Aorta (tissue), 5 donors: ENCODE results near the gene SYNGR4. TPM values are rescaled to one million over a fixed set of nuclear protein-coding genes. Genes with fewer than 3 reads are reported as not detected.

Experiments used
- ATAC-seq: fragments of 200-7000 bp; cut with Tn5 transposase; one replicate; pipeline ENCODE4 v1.9.1; 2022; ENCODE audit warnings: moderate library complexity; ENCODE audit not compliant: low FRiP score
- DNase-seq, 2 donors: peaks; one replicate each; pipeline ENCODE4 v3.0.0-alpha.2; 2020
- H3K27ac ChIP-seq, 2 donors: one replicate each; pipeline ENCODE4 v1.5.1; 2013; ENCODE audit warnings: low read length in 2 of 2, mild to moderate bottlenecking in 2 of 2, moderate library complexity in 2 of 2, control low read depth in 1 of 2, inconsistent platforms in 1 of 2, low read depth in 1 of 2
- H3K27me3 ChIP-seq, 2 donors: one replicate each; pipeline ENCODE4 v1.6.1; 2013; ENCODE audit warnings: control low read depth in 1 of 2, low read length in 1 of 2, mild to moderate bottlenecking in 1 of 2, moderate library complexity in 1 of 2; ENCODE audit not compliant: insufficient read depth in 2 of 2, control insufficient read depth in 1 of 2
- H3K36me3 ChIP-seq, 2 donors: one replicate each; pipeline ENCODE4 v1.6.1; 2013; ENCODE audit warnings: control low read depth in 1 of 2, low read length in 1 of 2, mild to moderate bottlenecking in 1 of 2; ENCODE audit not compliant: insufficient read depth in 2 of 2, control insufficient read depth in 1 of 2
- H3K4me1 ChIP-seq, 2 donors: one replicate each; pipeline ENCODE4 v1.6.1; 2013; ENCODE audit warnings: low read length in 2 of 2, control low read depth in 1 of 2, mild to moderate bottlenecking in 1 of 2, moderate library complexity in 1 of 2; ENCODE audit not compliant: insufficient read depth in 2 of 2, control insufficient read depth in 1 of 2
- H3K4me3 ChIP-seq, 2 donors: one replicate each; pipeline ENCODE4 v1.5.1; 2013; ENCODE audit warnings: low read length in 2 of 2, control low read depth in 1 of 2, mild to moderate bottlenecking in 1 of 2
- H3K9me3 ChIP-seq: one replicate; pipeline ENCODE4 v1.6.1; 2013; ENCODE audit warnings: mild to moderate bottlenecking, low read length; ENCODE audit not compliant: control insufficient read depth
- WGBS, 2 donors: extraction: QIAGEN DNeasy Blood & Tissue Kit; methylation state at CpG; one replicate each; pipeline ENCODE4 v1.1.7; 2013; 5-methylcytosine and 5-hydroxymethylcytosine counted together
- intact Hi-C, 2 donors: fragments of 100-400 bp; cut with DNase I; formaldehyde crosslinking; loops; one replicate each; pipeline versions ENCODE4 v1.14.2 to v1.15.0; 2022
- polyA plus RNA-seq, 2 donors: library from polyadenylated mRNA; stranded (reverse); fragments of 200-250 nt; gene quantifications; one replicate each; pipeline ENCODE4 v1.2.3, GENCODE V29; 2013
- total RNA-seq, 2 donors: library from RNA; stranded (reverse); fragmentation: NEBNext Ultra II Directional; extraction: Animal tissue kit (Norgen Biotek cat#: 25700); gene quantifications; one replicate each; pipeline ENCODE4 v1.2.1, GENCODE V29; 2021
- donor health status: healthy with polysubstance abuse.
- donor health status: Bipolar disorder and iron deficiency.
- donor health status: DM: no; HTN: no; CAD: no.
- donor health status: DM: no; HTN: no; CAD: no.
- donor health status: DM: yes; HTN: yes; CAD: no.

The SYNGR4 gene
- total and polyA plus RNA-seq, 4 donors, result not detected

GRCh38 chr19:48348737-48349136 is 15.4 kb upstream of the SYNGR4 start:
- H3K36me3 ChIP-seq, result no peaks in the 10 kb centered on the region
- H3K27ac ChIP-seq, result no peak overlapping the region
- H3K4me3 ChIP-seq, result no peak overlapping the region
- no peaks in the 10 kb centered on the region for H3K4me1 ChIP-seq
- intact Hi-C loops, result no loop called here
- no peaks in the 10 kb centered on the region for H3K27me3 ChIP-seq
- no peaks in the 10 kb centered on the region for H3K9me3 ChIP-seq
- 91 to 93% methylated on average over 7 of the region's 7 CpGs for WGBS, 2 donors
- DNase-seq (no peak), ATAC-seq (no peak)

GRCh38 chr19:48350856-48351255 is 13.3 kb upstream of the SYNGR4 start:
- intact Hi-C loops, result no loop called here
- Histone ChIP-seq H3K4me3 (no peak overlapping the region), H3K27ac (no peak overlapping the region), H3K4me1 (no peaks in the 10 kb centered on the region), H3K9me3 (no peaks in the 10 kb centered on the region), H3K27me3 (no peaks in the 10 kb centered on the region), H3K36me3 (no peaks in the 10 kb centered on the region)
- no peak for DNase-seq
- WGBS, 2 donors, result 92 to 93% methylated on average over 5 of the region's 5 CpGs
- no peak for ATAC-seq

GRCh38 chr19:48351341-48351752 is 12.8 kb upstream of the SYNGR4 start:
- intact Hi-C loops, result no loop called here
- H3K9me3 ChIP-seq, result no peaks in the 10 kb centered on the region
- H3K4me3 ChIP-seq, result no peak overlapping the region
- ATAC-seq, result no peak
- H3K36me3 ChIP-seq, result no peaks in the 10 kb centered on the region
- no peaks in the 10 kb centered on the region for H3K4me1 ChIP-seq
- DNase-seq, result peak; percentile 76 to 90
- H3K27ac ChIP-seq, result no peak overlapping the region
- WGBS, 2 donors, result 42 to 56% methylated on average over 8 of the region's 8 CpGs
- H3K27me3 ChIP-seq, result no peaks in the 10 kb centered on the region

GRCh38 chr19:48353677-48354076 is 10.5 kb upstream of the SYNGR4 start:
- Histone ChIP-seq H3K4me1 (no peaks in the 10 kb centered on the region), H3K4me3 (no peak overlapping the region), H3K27ac (no peak overlapping the region), H3K36me3 (no peaks in the 10 kb centered on the region), H3K27me3 (no peaks in the 10 kb centered on the region), H3K9me3 (no peaks in the 10 kb centered on the region)
- intact Hi-C loops, result no loop called here
- ATAC-seq, result no peak
- DNase-seq, result no peak
- WGBS, 2 donors, result 91 to 94% methylated on average over 4 to 5 of the region's 5 CpGs

GRCh38 chr19:48354332-48354992 is 9.7 kb upstream of the SYNGR4 start:
- WGBS, 2 donors, result 85 to 90% methylated on average over 15 of the region's 15 CpGs
- no peak for DNase-seq
- Histone ChIP-seq H3K9me3 (no peaks in the 10 kb centered on the region), H3K4me1 (no peaks in the 10 kb centered on the region), H3K27me3 (no peaks in the 10 kb centered on the region), H3K4me3 (no peak overlapping the region), H3K36me3 (no peaks in the 10 kb centered on the region), H3K27ac (no peak overlapping the region)
- intact Hi-C loops, result no loop called here
- no peak for ATAC-seq

- intact Hi-C loops, result no loop called here
- no peaks in the 10 kb centered on the region for H3K9me3 ChIP-seq
- no peaks in the 10 kb centered on the region for H3K36me3 ChIP-seq
- H3K27ac ChIP-seq, result no peak overlapping the region
- no peak overlapping the region for H3K4me3 ChIP-seq
- DNase-seq (no peak), ATAC-seq (no peak)
- 80 to 83% methylated on average over 12 of the region's 12 CpGs for WGBS, 2 donors
- H3K4me1 ChIP-seq, result no peaks in the 10 kb centered on the region
- H3K27me3 ChIP-seq, result no peaks in the 10 kb centered on the region
Measured at GRCh38 chr19:48355365-48355954, 8.7 kb upstream of the SYNGR4 start.

GRCh38 chr19:48359123-48359522 is 5.0 kb upstream of the SYNGR4 start:
- Histone ChIP-seq H3K9me3 (no peaks in the 10 kb centered on the region), H3K27me3 (no peaks in the 10 kb centered on the region), H3K36me3 (no peaks in the 10 kb centered on the region), H3K4me1 (no peaks in the 10 kb centered on the region), H3K4me3 (no peak overlapping the region), H3K27ac (no peak overlapping the region)
- DNase-seq (no peak), ATAC-seq (no peak)
- intact Hi-C loops, result no loop called here
- 93 to 96% methylated on average over 5 of the region's 5 CpGs for WGBS, 2 donors

- intact Hi-C loops, result loop anchor here in 1 of 2 donors (5.0 kb wide), 1 partner anchor 40 kb away; a partner anchor contains a TSS
- ATAC-seq, result no peak
- no peaks in the 10 kb centered on the region for H3K9me3 ChIP-seq
Measured at GRCh38 chr19:48361912-48362311, 2.3 kb upstream of the SYNGR4 start.

More at GRCh38 chr19:48361912-48362311, 2.3 kb upstream of the SYNGR4 start:
- WGBS, 2 donors, result 92 to 96% methylated on average over 3 of the region's 3 CpGs
- Histone ChIP-seq H3K36me3 (no peaks in the 10 kb centered on the region), H3K4me1 (no peaks in the 10 kb centered on the region), H3K27me3 (no peaks in the 10 kb centered on the region), H3K27ac (no peak overlapping the region), H3K4me3 (no peak overlapping the region)
- no peak for DNase-seq
